ENCODE measurements around the gene JAG1.

The JAG1 gene

DNA sequence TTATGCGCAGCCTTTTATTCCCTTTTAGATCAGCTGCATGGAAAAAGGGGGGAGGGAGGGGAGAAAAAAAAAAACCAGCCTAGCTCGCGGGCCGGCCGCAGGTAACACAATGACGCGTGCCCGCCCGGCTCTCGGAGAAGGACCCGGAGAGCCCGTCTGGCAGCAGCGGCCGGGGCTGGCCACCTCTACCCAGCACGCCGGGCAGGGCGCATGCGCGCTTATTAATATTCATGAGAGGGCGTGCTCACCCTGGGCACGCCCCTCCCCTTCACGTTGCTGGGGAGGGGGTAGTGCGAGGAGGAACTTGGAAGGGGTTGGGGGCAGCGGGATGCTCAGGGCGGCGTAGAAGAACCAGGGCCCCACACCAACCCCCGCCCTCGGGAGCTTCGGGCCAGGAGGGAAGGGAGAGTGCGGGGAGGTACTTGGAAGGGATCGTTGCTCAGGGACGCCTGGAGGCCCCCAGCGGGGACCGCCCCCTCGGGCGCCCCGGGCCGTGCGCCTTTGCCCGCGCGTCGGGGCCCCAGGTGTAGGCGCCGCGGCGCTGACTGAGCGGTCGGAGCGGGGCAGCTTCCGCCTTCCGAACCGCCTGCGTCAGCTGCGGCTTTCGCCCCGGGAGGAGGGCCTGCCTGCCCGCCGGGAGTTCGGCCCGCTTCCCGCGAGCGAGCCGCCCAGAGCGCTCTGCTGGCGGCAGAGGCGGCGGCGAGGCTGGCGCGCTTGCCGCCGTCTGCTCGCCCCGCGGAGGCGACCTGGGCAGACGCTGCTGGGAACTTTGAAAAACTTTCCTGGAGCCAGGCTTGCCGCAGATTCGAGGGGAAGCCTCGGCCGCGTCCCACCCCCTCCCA lies at the start of gene JAG1:
JAG1 (minus strand) TSS at position 158 of the 842 bp plus-strand sequence. CDS start 469 bp downstream, outside the sequence.
- DNase-seq = peak; percentile 95 to 98 (median 96)

DNA sequence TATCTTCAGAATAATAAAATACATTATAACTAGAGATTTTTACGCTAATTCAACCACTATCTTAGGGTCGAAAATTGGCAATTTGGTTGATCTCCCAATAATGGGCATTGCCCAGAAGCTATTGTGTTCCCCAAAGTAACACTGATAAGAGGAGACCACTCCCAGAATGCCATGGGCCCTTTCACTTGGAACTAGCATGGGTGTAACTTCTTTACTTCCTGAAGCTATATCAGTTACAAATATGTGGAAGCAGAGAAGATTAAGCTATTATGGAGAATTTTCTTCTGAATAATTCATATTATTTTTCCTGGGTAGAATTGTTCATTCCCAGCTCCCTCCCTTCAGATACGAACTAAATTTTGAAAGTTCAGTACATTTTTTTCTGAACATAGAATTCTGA lies 48.2 kb upstream of the JAG1 start:
- no peak for DNase-seq

DNA sequence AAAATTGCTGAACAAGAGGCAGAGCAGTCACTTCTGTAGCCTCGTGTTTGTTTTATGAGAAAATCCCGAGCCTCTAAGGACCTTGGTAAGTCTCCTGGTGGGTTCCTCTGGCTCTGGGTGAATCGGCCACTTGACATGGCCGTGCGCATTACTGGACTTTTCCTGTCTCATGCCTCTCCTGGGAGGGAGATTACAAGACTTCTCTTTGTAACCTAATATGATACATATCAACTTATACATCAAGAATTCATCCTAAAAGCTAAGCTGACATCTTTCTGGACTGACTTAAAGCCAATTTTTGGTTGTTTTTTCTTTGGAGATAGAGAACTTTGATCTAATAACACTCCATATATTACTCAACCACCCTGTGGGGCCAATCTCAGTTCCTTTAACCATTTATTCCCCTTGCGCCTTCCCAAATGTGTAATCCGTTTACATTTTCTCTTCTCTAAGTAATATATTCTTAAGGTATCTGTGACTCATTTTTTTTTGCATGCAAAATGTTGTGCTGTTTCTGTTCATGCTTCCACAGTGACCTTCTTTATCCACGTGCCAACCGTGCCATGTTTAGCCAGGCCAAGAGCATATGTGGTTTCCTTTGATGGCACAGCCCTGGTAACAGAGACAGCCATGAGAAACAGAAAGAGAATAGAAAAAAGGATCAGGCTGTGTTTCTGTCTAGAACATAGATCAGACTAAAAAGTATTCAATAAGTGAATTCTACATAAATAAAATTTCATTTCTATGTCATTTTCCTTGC lies 47.5 kb upstream of the JAG1 start:
- no peak for DNase-seq

DNA sequence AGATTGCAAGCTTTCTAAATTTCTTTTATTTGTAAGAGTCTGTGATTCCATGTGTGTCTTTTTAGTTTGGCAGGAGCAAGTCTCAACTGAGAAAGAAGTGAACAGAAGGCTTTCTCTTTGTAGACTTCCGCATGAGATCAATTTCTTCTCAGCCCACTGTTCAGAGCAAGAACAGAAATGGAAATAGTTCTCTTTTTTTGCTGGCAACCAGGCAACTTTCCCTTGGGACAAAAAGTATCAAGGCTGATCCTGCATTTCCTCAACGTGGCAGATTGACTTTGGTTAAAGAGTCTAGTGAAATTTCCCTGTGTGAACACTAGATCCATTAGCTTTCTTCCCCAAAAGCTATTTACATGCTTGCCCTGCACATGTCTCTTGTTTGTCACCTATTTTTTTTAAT lies 46.8 kb upstream of the JAG1 start:
- no peak for DNase-seq

DNA sequence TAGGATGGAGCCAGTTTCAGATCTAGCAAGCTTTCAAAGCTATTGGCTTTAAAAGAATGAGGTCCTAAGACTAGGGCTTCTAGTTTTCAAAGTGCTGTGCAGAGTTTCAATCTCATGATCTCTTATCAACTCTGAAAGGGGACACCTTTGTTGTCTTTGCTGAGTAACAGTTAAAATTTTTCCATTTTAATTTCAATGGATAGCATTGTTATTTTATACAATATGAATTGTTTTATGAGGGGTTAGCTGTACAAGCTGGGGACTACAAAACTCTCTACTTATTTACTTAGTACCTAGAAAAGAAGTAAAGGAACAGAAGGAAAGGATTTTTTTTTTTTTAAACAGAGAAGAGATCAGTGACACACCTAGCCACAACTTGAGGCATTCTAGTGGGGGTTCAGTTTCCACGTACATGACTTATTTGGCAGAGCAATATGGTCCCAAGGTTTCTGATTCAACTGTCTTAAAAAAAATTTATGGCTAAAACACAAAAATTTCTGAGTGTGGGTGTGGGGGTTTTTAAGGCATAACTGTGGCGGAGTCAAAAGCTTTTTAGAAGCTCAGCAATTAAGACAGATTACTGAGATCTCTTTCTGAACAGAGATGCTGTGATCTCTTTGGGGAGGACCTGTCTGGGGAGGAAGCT lies 46.1 kb upstream of the JAG1 start:
- no peak for DNase-seq

DNA sequence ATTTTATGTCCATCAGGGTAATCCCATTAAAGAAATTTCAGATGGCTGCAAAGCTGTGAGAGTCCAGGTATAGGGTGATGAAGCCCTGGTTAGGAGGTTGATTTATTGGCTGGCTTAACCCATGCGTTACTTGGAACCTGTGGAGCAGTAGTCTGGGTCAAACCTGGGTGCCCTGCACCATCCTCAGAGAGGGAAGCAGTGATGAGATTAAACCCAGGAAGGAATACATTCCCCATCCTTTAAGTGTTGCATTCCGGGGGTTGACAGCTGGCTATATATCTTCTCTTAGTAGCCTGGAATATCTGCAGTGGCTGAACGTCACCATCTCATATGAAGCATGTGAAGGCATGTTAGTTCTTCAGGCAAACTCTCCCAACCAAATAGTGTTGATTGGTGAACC lies 44.9 kb upstream of the JAG1 start:
- DNase-seq = no peak

DNA sequence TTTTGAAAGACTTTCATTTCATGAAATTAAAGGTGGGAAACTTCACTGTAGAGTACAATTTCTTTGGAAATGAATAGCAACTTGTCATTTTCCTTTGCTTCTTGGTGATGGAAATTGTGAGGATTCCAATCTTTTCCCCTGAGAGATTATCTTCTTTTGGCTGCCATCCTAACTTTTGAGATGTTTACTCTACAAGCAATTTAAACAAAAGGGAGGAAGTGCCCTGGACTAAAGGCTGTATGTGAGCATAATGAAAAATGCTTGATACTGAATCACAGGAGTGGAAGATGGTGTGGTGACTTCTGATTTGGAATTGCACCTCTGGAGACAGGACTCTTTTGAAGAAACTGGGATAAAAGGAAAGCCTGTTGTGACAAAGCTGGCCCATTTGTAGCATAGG lies 43.1 kb upstream of the JAG1 start:
- peak in 1 of 3 experiments; percentile 59 for DNase-seq

DNA sequence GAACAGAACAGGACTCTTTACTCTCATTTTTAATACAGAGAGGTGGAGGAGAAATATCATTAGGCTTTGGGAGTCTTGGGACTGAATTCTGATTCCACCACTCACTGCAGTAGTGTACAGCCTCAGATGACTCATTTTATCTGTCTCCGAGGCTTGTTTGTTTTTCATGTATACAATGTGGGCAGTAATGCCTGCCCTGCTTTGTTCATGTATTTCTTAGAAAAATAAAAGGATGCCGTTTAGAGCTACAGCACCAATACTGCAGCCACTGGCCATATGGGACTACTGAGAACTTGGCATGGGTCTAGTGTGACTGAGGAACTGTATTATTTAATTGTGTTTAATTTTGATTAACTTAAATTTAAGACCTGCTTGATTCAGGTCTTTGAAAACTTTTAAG lies 41.2 kb upstream of the JAG1 start:
- no peak for DNase-seq

DNA sequence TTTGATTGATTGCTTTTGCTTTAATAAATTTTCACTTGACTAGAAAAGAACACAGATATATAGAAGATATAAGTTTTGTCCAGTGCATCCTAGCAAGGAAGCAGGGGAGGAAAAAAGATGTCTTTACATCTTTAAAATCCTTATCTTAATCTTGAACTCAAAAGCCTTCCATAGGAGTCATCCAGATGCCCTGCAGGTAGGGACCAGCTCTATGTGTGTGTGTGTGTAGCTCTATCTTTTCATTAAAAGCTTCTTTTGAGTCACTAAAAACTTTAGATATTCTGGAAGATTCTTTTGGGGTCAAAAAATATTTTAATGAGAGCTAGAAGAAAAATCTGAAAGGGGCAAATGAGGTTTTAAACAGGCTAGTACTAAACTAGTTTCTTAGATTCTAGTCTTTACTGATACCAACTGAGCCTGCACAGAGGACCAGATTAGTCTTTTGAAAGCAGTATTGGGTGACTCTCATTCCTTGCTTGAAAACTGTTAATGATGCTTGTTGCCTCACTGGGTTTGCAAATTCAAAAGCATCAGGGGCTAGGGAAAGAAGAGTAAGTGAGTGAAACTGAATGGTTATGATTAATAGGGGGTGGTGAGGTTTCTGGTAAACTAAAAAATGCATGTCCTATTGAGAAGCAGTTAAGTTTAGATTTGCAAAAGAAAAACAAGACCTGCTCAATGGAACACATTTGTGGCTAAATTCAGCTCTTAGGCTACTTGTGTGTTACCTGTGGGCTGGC lies 40.6 kb upstream of the JAG1 start:
- DNase-seq = no peak

DNA sequence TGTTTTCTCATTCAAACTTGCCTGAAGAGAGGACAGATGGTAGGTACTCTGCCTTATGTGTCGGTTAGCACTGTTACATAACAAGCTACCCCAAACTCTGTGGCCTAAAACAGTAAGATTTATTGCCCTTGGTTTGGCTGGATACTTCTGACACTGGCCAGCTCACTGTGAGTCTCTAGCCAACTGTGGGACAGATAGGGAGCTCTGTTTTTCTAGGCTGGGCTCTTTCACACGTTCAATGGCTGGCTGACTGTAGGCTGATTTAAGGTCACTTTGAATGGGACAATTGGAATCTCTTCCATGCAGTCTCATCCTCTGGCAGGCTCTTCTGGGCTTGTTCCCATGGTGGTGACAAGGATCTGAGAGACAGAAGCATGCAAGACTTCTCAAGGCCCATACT lies 39.4 kb upstream of the JAG1 start:
- DNase-seq = no peak

DNA sequence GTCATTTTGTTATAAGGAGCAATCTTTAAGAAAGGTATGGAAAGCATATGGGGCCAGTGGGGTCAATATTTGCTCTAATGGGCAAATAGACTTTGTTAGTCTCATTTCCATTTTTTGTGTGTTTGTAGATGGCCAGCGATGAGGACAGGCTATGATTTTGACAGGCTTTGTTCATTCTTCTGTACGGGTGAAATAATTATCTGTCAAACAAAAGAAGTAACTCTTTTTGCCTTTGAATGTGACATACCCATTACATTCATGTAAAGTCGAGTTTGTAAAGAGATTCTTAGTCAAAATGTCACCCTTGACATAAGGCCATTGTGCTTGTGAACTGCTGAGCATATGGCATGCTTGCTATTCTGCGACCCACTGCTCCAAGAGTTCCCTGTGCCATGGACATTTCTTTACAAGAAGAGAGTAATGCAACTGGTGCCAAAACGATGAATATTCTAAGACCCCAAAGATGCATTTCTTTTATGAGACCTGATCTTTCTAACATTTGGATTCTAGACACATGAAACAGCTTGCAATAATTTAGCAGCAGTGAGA lies 38.2 kb upstream of the JAG1 start:
- no peak for DNase-seq

DNA sequence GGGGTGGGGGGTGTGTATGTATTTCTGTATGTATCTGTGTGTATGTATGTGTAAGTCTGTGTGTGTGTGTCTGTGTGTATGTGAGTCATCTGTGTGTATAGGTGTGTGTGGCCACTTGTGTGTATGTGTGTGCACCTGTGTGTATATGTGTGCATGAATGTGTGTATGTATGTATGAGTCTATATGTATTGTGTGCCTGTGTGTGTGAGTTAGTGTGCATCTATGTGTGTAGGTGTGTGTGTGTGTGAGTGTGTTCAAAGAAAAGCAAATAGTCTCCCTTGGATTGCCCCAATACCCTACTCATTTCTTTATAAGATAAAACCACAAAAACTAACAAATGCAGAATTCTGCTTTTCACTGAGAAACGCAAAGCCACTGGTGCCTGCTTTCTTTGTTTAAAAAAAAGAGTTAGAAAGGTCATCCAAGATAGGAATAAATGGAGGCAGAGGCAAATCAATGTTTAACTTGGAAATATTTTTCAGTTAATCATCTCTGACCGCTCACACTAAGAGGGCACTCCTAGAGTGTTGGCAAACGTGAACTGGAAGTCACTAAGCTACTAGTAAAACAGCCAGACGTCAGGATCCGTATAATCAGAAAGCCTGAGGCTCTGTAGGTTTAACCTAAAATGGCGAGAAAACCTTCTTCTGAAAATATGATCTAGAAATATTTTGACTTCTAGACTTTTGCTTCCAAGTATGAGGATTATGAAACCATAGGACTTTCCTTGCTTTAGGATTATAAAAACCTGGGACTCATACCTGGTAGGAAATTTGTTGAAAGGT lies 37.4 kb upstream of the JAG1 start:
- no peak for DNase-seq

DNA sequence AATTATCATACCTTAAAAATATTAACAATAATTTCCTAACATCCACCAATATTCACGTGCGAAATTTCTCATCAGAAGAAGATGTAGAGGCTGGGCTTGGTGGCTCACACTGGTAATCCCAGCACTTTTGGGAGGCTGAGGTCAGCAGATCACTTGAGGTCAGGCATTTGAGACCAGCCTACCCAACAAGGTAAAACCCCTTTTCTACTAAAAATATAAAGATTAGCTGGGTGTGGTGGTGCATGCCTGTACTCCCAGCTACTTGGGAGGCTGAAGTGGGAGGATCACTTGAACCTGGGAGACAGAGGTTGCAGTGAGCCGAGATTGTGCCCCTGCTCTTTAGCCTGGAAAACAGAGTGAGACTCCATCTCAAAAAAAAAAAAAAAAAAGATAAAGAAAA lies 36.1 kb upstream of the JAG1 start:
- DNase-seq = no peak

DNA sequence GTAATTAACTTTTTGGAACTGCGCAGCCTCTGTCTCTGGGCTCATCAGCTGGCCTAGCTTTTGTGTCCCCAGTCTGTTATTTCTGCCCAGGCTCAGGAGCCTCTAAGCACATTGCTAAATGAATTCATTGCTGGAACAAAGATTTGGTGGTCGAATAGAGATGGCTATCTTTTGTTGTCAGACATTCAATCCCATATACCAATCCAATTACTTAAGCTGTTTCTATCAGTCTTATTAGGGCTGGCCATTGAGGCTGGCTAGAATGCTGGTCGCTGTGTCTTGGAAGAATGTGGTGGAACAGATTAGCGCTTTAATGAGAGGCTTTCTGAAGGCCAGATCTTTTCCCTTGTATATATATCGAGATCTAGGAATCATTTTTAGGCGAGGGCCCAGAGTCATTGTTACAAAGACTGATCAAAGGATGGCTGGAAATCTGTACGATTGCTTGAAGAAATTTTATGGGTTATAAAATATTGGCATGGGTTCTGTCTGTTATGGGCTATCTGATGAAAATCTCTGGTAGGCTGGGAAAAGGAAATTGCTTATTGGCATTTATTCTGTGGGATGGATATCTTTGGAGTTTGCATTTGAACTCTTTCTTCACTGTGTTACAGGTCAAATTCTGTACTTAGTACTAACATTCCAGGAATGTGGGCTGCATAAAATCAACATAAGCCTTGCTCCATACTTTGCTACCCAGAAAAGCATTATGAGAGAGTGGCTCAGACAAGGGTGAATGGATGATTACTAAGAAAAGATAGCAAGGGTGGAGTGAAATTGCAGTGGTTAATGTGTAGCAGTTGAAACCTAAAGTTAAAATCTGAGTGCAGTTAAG lies 34.8 kb upstream of the JAG1 start:
- no peak for DNase-seq

DNA sequence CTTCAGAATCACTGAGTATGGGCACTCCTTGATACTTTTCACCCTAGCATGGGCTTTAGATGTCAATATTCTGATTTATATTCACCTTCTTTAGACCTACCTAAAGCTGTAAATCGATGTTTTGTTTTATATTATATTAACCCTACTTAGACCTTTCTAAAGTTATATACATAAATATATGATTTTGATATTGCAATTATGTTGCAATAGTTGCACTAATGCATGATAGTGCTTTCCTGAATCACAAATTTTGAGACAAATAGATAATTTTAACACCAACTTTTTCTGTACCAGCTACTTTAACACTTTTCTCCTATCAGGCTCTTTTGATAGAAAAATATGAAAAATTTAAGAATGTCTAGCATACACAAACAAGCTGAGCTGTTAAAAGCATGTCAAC lies 34.0 kb upstream of the JAG1 start:
- DNase-seq = no peak

DNA sequence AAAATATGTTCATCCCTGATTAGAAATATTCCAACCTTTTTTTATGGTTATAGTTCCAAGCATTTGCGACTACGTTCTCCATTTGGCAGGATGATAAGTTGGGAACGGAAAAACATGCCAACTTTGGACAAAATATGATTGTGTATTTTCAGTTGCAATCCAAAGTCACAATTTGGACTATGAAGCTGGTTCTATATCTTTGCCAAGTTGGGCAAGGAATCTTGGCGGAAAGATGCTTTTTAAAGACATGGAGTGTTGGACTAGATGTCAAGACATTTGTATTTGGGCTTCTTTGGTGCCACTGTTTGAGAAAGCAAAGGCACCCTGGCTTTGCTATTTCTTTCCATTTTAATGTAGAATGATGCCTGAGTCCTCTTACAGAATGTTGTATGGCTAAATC lies 33.3 kb upstream of the JAG1 start:
- no peak for DNase-seq

DNA sequence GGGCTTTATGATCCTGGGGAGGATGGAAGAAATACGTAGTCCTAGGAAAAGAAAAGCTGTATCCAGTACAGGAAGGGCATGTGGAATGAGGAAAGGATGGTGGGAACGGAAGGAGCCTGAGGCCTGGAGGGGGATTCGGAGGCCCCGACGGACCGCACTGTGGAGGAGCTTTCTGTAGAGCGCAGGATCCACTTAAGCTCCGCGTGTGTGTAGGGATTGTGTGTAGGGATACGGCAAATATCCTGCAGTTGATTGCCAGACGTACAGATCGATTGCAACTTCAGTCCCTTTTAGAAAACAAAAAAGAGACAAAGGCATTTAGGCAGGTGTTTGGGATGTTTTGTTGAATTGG lies 32.6 kb upstream of the JAG1 start:
- DNase-seq = no peak

DNA sequence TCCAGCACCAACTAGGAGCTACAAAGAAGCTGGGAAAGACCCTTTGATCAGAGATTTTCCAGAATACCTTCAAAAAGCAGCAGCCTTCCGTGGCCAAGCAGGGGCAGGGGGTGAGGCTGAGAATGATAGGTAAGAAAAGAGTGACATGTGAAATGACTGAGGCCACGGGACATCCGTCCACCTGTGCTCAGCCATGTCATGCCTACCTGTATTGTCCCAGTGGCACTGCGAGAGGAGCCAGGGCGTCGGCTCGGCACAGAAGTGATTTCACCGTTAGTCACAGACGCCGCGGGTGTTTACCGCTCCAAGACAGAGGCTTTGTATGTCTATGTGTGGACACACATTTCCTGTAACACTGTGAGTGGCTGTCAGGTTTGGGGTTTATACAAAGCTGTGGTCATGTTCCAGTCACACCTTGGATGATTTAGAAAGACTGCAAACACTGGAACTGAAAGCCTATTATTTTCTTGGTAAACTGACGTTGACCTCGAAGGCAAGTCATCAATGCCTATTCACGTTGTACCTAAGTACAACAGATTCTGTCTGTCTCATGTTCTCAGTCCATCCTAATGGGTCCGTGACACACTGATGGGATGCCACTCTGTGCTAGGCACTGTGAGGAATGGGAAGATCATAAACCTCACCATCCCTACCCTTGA lies 32.1 kb upstream of the JAG1 start:
- no peak for DNase-seq

DNA sequence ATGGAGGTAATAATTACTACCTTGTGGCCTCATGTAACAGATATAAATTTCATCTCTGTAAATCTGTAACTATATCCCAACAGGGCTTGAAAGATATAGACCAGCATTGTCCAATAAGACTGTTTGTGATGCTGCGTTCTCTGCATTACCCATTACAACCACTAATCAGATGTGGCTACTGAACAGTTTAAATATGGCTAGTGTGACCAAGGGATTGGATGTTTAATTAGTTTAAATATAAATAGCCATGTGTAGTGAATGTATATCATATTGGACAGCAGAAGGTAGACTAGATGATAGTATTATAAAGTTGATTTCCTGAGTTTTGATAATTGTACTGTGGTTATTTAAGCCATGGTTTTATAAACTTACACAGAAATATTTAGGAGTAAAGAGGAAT lies 27.8 kb upstream of the JAG1 start:
- DNase-seq = no peak

DNA sequence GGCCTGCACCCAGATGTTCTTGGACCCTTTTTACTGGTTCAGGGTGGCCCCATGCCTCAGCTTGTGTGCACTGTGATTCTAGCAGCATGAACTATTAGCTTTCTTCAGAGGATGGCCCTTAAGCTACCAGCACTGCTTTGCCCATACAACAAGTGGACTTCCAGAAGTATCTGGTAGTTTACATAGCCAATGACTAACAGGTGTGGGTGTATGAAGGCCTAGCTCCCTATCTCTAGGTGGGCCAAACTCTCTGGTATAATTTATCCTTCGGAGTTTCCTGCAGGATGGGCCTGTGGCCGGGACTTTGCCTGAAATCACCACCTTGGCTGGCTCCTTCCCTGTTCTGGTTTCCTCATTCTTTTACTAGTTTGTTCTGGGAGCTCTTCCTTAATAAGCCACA lies 26.1 kb upstream of the JAG1 start:
- no peak for DNase-seq

DNA sequence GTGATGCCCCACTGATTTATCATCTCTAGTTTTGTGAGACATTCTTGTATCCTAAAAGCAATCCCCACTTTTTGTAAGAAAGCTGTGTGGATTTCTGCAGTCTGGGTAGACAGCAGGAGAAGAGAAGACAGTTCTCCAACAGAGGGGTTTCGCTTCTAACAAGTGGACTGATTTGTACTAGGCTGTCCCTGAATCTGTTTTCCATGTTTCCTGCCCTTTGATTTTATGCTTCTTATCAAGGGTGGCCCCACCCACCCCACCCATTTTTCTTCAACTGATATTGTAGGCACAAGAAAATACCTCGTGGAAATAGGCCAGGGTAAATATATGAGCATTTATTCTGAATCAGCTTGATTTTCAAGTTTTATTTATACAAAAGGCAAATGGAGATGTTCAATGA lies 25.7 kb upstream of the JAG1 start:
- no peak for DNase-seq
